SU-DHL-6 (cell line): Measurements from ENCODE around the gene SIDT2.

Experiments used
- H2AFZ ChIP-seq: fragments of 200-600 bp; sonication (generic); 2 replicates; pipeline ENCODE4 v1.6.1; 2014; ENCODE audit warnings: low read depth, mild to moderate bottlenecking, moderate library complexity, mixed read lengths, antibody characterized with exemption, low read length; ENCODE audit not compliant: severe bottlenecking
- H3F3A ChIP-seq: fragments of 200-600 bp; shearing (Covaris generic); 2 replicates; pipeline ENCODE4 v1.6.0; 2016; ENCODE audit warnings: antibody characterized with exemption, mild to moderate bottlenecking; ENCODE audit not compliant: insufficient read depth
- H3K27ac ChIP-seq: fragments of 200-600 bp; sonication (generic); 2 replicates; pipeline ENCODE4 v1.5.1; 2016; ENCODE audit warnings: low read depth, mild to moderate bottlenecking, low read length, moderate library complexity, mixed read lengths
- H3K27me3 ChIP-seq: fragments of 200-600 bp; sonication (generic), shearing (Covaris generic); 2 replicates; pipeline ENCODE4 v1.6.0; 2014; ENCODE audit warnings: mild to moderate bottlenecking, low read length
- H3K36me3 ChIP-seq: fragments of 200-600 bp; sonication (generic); 2 replicates; pipeline ENCODE4 v1.6.1; 2014; ENCODE audit warnings: mild to moderate bottlenecking, low read length, mixed read lengths
- H3K4me2 ChIP-seq: fragments of 300-600, 200-600 bp; shearing (Covaris generic), sonication (generic); 2 replicates; pipeline ENCODE4 v1.6.0; 2014; ENCODE audit warnings: low read length, low read depth, mild to moderate bottlenecking; ENCODE audit not compliant: poor library complexity, severe bottlenecking
- H3K4me3 ChIP-seq: fragments of 200-600 bp; sonication (generic); 2 replicates; pipeline ENCODE4 v1.5.1; 2014; ENCODE audit warnings: antibody characterized with exemption, low read length, mild to moderate bottlenecking, mixed read lengths; ENCODE audit not compliant: insufficient read depth, poor library complexity, severe bottlenecking
- H3K79me2 ChIP-seq: fragments of 200-600 bp; sonication (generic); 2 replicates; pipeline ENCODE4 v1.6.1; 2014; ENCODE audit warnings: mild to moderate bottlenecking, low read length, moderate library complexity; ENCODE audit not compliant: insufficient read depth
- H3K9ac ChIP-seq: fragments of 200-600 bp; sonication (generic); 2 replicates; pipeline ENCODE4 v1.7.0; 2014; ENCODE audit warnings: mild to moderate bottlenecking, low read length
- H3K9me2 ChIP-seq: fragments of 200-600 bp; sonication (generic); replicated peaks from 2 replicates; pipeline ENCODE4 v1.6.1; 2014; ENCODE audit warnings: low read length; ENCODE audit not compliant: insufficient read depth
- H3K9me3 ChIP-seq: fragments of 200-600 bp; sonication (generic); 2 replicates; pipeline ENCODE4 v1.6.1; 2014; ENCODE audit warnings: low read length, mixed read lengths; ENCODE audit not compliant: insufficient read depth
- H4K20me1 ChIP-seq: fragments of 200-600 bp; sonication (generic); 2 replicates; pipeline ENCODE4 v1.6.1; 2014; ENCODE audit warnings: low read depth, mild to moderate bottlenecking, antibody characterized with exemption, low read length, moderate library complexity, mixed read lengths
- CTCF ChIP-seq: fragments of 200-600 bp; sonication (generic); IDR thresholded peaks from one replicate; pipeline ENCODE4 v1.5.1; 2017; ENCODE audit warnings: antibody characterized with exemption, mild to moderate bottlenecking, low read length, moderate library complexity; ENCODE audit not compliant: insufficient read depth, poor library complexity, severe bottlenecking
- EZH2phosphoT487 ChIP-seq: fragments of 200-600 bp; sonication (generic), shearing (Covaris generic); conservative IDR thresholded peaks from 2 replicates; pipeline ENCODE4 v1.6.1; 2018; ENCODE audit warnings: mild to moderate bottlenecking, antibody characterized with exemption, low read length, moderate library complexity, mixed read lengths

Gene SIDT2

DNA sequence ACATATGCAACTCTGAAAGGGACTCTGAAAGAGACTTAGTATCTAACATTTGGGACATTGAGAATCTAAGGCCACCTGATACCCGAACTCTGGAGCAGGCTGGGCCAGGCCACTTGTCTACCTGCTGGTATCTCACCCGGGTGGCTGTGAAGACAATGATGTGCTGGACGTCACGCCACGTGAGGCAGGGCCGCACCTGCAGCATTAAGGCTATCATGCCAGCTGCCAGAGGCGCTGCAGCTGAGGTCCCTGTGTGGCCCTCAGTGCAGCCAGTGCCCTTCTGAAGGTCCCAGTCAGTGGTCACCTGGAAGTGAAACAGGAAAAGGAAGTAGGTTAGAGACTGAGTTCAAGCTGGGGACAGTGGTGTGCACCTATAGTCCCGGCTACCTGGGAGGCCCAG is 40.9 kb downstream of the SIDT2 start:
- Histone ChIP-seq H3K4me3 (no peak overlapping the region), H3K79me2 (no peaks in the 10 kb centered on the region), H3K4me2 (no peak overlapping the region), H3F3A (no peaks in the 10 kb centered on the region), H3K27me3 (no peaks in the 10 kb centered on the region), H3K36me3 (no peaks in the 10 kb centered on the region), H2AFZ (no peak overlapping the region), H3K9me3 (no peaks in the 10 kb centered on the region), H3K27ac (no peak overlapping the region), H3K9ac (no peak overlapping the region), H3K9me2 (no peaks in the 10 kb centered on the region), H4K20me1 (no peaks in the 10 kb centered on the region)
- no peak for TF ChIP-seq EZH2phosphoT487
- TF ChIP-seq CTCF, result no peak

DNA sequence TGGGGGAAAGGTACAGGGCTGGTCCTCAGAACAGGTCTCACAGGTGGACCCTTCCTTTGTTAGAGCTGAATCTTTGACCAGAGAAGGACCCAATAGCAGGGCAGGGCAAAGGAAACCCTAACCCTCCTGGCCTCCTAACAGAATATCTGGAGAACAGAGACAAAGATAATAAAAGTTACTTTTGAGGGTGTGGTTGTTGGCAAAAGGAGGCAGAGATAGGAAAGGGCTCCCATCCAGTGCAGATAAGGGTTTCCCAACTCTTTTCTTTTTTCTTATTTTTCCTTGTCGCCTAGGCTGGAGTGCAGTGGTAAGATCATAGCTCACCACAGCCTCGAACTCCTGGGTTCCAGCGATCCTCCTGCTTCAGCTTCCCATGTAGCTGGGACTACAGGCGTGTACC is 41.5 kb downstream of the SIDT2 start:
- Histone ChIP-seq H3K36me3 (no peaks in the 10 kb centered on the region), H4K20me1 (no peaks in the 10 kb centered on the region), H3F3A (no peaks in the 10 kb centered on the region), H3K79me2 (no peaks in the 10 kb centered on the region), H3K27ac (no peak overlapping the region), H3K9ac (no peak overlapping the region), H2AFZ (no peak overlapping the region), H3K9me3 (no peaks in the 10 kb centered on the region), H3K9me2 (no peaks in the 10 kb centered on the region), H3K4me3 (no peak overlapping the region), H3K27me3 (no peaks in the 10 kb centered on the region), H3K4me2 (no peak overlapping the region)
- TF ChIP-seq CTCF (no peak), EZH2phosphoT487 (no peak)

GRCh38 chr11:117220568-117220967 is 42.0 kb downstream of the SIDT2 start:
- Histone ChIP-seq H3K9me2 (no peaks in the 10 kb centered on the region), H2AFZ (no peak overlapping the region), H3K79me2 (no peaks in the 10 kb centered on the region), H3K36me3 (no peaks in the 10 kb centered on the region), H3K27ac (no peak overlapping the region), H4K20me1 (no peaks in the 10 kb centered on the region), H3K9me3 (no peaks in the 10 kb centered on the region), H3F3A (no peaks in the 10 kb centered on the region), H3K27me3 (no peaks in the 10 kb centered on the region), H3K4me2 (no peak overlapping the region), H3K9ac (no peak overlapping the region), H3K4me3 (no peak overlapping the region)
- TF ChIP-seq CTCF (no peak), EZH2phosphoT487 (no peak)
